Activated CD8-positive, alpha-beta memory T cell treated with anti-CD3 and anti-CD28 coated beads for 36 hours (primary cell): ENCODE results near the gene TRIM44. TPM values are rescaled to one million over a fixed set of nuclear protein-coding genes. Genes with fewer than 3 reads are reported as not detected.

ENCODE experiments used
- CTCF ChIA-PET: fragments of 350-600 bp; sonication (Branson Sonifier 250); formaldehyde crosslinking; loops from one replicate; lab custom pipeline; 2021; ENCODE audit warnings: antibody characterized with exemption; lab: Charles Lee
- POLR2A ChIA-PET: fragments of 350-600 bp; sonication (Branson Sonifier 250); formaldehyde crosslinking; loops from one replicate; lab custom pipeline; 2021; ENCODE audit warnings: antibody characterized with exemption; lab: Charles Lee
- total RNA-seq, 2 experiments: library from RNA; stranded (reverse); gene quantifications; one replicate each; pipeline ENCODE4 v1.2.3, GENCODE V29; 2021

Gene TRIM44, protein sequence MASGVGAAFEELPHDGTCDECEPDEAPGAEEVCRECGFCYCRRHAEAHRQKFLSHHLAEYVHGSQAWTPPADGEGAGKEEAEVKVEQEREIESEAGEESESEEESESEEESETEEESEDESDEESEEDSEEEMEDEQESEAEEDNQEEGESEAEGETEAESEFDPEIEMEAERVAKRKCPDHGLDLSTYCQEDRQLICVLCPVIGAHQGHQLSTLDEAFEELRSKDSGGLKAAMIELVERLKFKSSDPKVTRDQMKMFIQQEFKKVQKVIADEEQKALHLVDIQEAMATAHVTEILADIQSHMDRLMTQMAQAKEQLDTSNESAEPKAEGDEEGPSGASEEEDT
- total RNA-seq = 10 to 100 TPM; 32.2 to 37.3 TPM

DNA sequence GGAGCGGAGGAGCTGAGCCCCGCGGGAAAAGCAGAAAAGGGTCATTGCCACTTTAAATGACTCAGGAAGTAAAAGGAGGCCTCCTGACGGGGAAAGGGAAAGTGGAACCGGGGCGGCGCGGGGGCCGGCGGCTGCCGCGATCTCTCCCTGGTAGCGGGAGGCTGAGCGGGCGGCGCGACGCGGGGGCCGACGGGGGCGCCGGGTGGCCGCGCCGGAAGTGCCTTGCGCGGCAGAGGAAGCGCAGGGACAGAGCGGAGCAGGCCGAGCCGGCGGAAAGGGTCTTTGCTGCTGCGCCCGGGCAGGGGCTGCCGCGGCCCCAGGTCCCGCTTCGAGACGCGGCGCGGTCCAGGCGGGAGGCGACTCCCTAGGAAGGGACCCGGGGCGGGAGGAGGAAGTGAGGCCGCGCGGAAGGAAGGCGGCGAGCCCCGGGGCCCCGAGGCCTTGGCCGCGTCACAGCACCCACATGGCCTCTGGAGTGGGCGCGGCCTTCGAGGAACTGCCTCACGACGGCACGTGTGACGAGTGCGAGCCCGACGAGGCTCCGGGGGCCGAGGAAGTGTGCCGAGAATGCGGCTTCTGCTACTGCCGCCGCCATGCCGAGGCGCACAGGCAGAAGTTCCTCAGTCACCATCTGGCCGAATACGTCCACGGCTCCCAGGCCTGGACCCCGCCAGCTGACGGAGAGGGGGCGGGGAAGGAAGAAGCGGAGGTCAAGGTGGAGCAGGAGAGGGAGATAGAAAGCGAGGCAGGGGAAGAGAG lies at the start of gene TRIM44:
TSS of gene TRIM44 (plus strand) at position 127 of the 759 bp plus-strand sequence. CDS start at position 464, 337 bp downstream.
- ChIA-PET CTCF (interaction anchor here (0.6 kb wide), 1 partner anchor 159 kb away, joined by 4 read pairs; no protein-coding TSS in a partner anchor), POLR2A (no interaction called here)

DNA sequence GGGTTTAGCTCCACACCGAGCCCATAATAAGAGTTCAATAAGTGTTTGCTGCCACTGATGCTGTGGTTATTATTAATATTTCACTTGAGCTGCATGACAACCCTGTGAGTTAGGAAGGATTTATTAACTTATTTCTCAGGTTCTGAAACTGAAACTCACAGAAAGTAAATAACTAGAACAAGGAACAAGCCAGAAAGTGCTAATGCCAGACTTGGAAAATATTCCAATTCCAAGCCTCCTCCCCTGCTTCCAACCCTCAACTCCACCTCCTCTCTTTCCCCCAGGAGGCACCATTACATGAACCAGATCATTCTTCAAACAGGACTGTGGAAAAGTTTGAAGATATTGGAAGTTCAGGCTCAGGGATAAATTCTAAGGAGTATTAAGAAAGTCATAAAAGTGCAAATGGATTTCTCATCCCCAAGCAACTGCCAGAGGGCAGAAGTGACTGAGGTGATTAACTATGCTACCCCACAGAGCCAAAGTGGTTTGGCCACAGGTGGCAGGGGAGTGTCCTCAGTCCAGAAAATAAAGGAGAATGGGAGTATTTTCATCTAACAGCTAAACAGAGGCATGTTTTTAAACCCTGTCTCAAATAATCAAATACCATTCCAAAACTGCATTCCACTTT lies 47.5 kb upstream of the TRIM44 start:
- CTCF ChIA-PET = interaction anchor here (0.6 to 1.1 kb wide), 2 partner anchors 207 to 651 kb away, joined by 3 to 4 read pairs; no protein-coding TSS in a partner anchor

DNA sequence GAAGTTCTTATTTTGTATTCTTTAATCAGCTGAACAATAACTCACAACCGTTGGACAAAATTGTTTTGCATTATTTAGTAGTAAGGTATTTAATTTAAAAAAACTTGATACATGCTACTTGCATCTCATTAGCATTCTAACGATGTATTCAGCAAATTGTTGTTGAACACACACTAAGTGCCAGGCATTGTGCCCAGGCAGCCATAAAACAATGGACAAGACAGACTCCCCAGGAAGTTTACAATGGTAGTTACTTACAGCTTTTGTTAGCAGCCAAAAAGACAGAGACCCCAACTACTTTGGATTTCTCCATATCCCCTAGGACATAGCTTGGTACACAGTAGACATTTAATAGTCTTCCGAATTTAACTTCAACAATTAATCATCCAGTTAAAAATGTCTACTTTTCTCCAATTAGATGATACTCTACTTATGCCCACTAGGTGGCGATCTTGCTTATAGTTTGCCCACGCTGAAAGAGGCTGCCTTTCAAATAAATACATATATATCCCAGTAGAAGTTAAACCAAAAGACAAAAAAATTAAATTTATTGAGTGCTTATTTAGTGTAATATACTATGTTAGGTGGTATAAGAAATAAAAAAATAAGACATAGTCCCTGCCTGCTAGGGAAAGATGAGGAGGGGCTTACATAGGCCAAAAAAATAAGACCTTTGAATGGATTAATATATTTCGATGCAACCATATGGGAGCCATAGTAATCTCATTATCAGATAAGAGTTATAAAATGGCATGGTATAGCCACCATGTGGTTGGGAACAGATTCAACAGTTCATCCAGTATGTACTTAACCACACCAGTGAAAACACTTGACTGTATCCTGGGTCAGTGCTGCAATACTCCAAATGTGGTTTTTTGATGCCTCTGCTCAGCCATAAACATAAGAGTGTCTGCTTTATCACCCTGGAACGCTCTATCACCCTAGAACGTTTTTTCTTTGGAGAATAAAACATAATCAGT lies 46.4 kb upstream of the TRIM44 start:
- POLR2A ChIA-PET = no interaction called here

More for the DNA sequence above, 47.5 kb upstream of the TRIM44 start:
- POLR2A ChIA-PET = no interaction called here

DNA sequence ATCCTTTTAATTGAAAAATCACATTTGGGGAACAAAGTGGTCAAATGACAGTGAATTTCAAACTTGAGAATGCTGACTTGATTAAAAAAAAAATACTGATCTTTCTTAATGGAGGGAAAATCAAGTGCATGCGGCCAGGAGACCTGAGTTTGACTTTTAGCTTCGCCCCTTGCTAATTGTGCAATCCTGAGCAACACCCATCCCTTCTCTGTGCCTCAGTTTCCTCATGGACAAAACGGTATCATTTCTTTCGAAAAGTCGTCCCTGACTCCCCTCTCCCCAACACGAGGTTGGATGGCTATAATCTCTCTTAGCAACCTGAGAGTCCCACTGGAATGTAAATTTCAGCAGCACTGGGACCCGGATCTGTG lies 45.3 kb upstream of the TRIM44 start:
- POLR2A ChIA-PET = no interaction called here

More for the DNA sequence above, 46.4 kb upstream of the TRIM44 start:
- CTCF ChIA-PET = no interaction called here

DNA sequence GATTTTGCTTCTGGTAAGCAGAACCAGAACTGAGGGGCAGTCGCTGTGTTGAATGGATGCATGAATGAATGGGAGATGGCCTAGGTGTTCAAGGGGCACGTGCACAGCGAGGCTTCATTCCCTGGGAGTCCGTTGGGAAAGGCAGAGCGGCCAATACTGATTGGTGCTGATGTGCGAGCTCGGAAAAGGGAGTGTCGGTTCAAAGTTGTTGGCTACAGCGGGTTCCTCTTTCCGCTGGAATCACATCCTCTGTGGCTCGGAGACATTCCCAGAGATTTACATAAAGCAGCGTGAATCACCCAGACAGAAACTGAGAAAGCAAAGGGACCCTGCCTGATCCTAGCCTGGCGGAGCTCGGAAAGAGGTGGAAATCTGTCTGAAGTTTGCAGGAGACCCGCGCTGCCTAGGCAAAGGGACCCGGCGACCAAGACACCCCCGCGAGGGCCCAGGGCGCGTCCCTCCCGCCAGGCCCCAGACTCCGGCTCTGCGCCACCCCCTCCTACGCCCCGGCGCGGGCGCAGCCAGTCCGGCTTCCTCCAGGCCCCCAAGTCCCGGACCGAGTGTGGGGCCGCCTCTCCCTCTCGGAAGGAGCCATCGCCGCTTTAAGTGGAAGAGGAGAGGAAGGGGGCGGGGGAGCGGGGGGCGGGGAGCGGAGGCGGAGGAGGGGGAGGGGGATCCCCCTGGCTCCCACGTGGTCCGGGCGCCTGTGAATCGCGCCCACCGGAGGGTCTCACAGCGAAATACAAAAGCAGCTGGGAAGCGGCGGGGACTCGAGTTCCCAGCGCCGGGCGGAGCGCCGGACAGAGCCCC lies 44.7 kb upstream of the TRIM44 start, which contains the start of gene FJX1:
TSS of gene FJX1 (plus strand) at position 774 of the 810 bp plus-strand sequence. CDS start 177 bp downstream, outside the sequence.
- ChIA-PET POLR2A (no interaction called here), CTCF (interaction anchor here (1.1 to 1.2 kb wide), 3 partner anchors 205 to 649 kb away, joined by 3 read pairs; no protein-coding TSS in a partner anchor)

More for the DNA sequence above, 45.3 kb upstream of the TRIM44 start:
- CTCF ChIA-PET = interaction anchor here (1.1 to 1.2 kb wide), 3 partner anchors 205 to 649 kb away, joined by 3 read pairs; no protein-coding TSS in a partner anchor

DNA sequence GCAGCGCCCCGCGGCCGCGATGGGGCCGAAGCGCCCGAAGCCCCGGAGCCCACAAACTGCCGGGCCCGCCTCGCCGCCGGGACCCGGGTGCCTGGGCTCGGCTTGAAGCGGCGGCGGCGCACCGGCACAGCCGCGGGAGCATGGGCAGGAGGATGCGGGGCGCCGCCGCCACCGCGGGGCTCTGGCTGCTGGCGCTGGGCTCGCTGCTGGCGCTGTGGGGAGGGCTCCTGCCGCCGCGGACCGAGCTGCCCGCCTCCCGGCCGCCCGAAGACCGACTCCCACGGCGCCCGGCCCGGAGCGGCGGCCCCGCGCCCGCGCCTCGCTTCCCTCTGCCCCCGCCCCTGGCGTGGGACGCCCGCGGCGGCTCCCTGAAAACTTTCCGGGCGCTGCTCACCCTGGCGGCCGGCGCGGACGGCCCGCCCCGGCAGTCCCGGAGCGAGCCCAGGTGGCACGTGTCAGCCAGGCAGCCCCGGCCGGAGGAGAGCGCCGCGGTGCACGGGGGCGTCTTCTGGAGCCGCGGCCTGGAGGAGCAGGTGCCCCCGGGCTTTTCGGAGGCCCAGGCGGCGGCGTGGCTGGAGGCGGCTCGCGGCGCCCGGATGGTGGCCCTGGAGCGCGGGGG lies 44.0 kb upstream of the TRIM44 start:
- POLR2A ChIA-PET = no interaction called here
- CTCF ChIA-PET = interaction anchor here (1.1 to 1.2 kb wide), 2 partner anchors 203 to 204 kb away, joined by 3 read pairs; no protein-coding TSS in a partner anchor

DNA sequence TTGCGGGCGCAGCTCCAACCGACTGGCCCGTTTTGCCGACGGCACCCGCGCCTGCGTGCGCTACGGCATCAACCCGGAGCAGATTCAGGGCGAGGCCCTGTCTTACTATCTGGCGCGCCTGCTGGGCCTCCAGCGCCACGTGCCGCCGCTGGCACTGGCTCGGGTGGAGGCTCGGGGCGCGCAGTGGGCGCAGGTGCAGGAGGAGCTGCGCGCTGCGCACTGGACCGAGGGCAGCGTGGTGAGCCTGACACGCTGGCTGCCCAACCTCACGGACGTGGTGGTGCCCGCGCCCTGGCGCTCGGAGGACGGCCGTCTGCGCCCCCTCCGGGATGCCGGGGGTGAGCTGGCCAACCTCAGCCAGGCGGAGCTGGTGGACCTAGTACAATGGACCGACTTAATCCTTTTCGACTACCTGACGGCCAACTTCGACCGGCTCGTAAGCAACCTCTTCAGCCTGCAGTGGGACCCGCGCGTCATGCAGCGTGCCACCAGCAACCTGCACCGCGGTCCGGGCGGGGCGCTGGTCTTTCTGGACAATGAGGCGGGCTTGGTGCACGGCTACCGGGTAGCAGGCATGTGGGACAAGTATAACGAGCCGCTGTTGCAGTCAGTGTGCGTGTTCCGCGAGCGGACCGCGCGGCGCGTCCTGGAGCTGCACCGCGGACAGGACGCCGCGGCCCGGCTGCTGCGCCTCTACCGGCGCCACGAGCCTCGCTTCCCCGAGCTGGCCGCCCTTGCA lies 43.3 kb upstream of the TRIM44 start:
- ChIA-PET CTCF (interaction anchor here (1.0 to 1.2 kb wide), 3 partner anchors 8 to 646 kb away, joined by 3 to 4 read pairs (median 3); no protein-coding TSS in a partner anchor), POLR2A (no interaction called here)

DNA sequence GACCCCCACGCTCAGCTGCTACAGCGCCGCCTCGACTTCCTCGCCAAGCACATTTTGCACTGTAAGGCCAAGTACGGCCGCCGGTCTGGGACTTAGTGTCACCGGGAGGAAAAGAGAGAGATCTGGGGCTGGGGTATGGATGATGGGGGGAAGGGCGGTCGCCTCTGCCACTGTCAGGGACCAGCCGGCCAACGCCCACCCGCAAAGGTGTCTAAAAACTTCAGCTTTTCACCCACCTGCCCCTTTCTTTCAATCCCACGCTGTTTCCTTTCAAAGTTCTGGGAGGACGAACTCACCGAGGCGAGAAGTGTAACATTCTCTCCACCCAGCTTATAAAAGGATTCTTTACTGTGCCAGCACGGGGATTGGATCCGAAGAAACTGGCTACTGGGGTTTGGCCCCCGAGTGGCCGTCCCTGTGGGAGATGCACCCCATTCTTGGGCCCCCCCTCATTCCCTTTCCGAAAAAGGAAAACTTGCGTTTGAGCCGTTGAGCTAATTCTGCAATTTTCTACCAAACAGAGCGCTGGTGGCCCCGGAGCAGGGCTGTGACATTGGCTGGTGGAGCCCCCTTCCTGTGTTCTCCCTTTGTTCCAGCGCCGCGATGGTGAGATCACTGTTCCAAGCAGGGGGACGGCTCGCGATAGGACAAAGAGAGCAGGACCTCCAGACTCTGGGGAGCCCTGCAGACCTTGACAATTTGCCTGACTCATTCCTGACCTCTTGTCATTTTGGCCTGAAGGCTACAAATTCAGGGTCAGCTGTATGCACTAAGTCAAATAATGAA lies 42.5 kb upstream of the TRIM44 start:
- ChIA-PET CTCF (interaction anchor here (1.0 to 1.2 kb wide), 2 partner anchors 9 to 646 kb away, joined by 3 to 4 read pairs; no protein-coding TSS in a partner anchor), POLR2A (no interaction called here)

DNA sequence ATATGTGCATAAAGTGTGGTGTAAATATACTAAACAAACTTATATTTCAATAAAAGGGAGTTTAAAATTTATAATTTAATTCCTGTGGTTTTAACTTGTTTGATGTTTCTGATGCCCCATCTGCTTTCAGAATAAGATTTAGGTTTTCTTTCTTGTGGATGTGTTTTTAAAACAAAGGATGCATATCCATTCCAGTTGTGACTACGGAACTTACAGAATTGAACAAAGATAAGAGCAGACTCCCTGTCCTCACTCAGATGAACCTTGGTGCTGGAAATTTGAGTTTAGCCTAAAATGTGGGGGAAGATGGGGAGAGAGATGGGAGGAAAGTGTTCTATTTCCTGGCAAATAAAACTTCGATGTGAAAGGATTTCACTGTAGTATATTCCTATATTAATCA lies 41.8 kb upstream of the TRIM44 start:
- POLR2A ChIA-PET = no interaction called here
- CTCF ChIA-PET = no interaction called here

DNA sequence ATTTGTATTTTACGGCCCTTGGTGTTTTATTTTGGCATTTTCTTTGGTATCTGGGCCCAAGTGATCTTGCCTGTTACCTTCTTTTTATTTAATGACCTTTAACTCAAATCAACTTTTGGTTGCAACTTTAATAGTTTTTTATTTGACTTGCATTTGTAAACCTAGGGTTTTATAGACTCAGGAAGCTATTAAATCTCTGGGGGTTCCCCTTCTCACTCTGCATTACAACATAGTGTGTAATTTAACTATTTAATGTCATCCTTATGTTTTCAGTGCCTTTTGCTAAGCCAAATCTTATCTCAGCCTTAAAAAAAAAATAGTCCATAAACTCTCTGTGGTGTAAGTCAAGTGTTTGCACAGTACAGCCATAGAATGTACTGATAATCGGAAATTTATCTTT lies 41.0 kb upstream of the TRIM44 start:
- POLR2A ChIA-PET = no interaction called here
- CTCF ChIA-PET = no interaction called here

DNA sequence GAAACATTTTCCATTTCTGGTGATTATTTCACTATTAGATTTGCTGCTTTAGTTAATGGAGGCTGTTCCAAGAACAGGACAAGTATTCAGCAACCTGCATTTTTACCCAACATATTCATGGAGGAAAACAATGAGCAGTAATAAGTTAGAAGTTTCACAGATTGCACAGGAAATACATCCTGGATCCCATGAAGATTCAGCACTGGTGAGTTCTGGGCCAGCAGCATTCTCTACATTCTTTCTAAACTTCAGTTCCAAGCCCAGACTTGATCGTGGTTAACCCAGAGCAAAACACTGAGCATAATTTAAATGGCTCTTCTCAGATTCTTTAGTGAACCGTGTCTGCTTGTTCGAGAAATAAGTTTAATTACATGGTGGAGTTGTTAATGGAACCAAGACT lies 40.5 kb upstream of the TRIM44 start:
- ChIA-PET POLR2A (no interaction called here), CTCF (no interaction called here)

DNA sequence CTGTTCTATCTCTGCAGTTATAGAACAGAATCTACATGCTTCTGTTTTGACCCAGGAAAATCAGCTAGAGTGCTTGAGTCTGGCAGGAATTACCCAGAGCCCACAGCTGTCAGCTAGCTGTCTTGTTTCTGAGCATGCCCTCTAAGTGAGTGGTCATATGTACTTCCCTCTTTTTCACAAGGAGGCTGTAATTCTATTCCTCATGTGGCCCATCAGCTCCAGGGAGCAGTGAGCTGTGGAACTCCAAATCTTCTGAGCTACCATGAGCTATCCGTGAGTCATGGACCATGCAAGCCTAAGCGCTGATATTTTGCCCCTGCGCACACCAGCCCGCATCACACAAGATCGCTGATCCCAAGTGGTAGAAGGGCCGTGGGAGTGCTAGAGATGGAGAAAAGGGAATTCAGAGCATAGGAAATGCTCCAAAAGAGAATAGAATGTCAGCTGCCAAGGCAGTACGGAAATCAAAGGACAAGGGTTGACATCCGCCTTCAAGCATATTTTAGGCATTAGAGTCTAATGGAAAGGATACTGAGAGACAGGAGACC lies 38.9 kb upstream of the TRIM44 start:
- ChIA-PET POLR2A (no interaction called here), CTCF (no interaction called here)

DNA sequence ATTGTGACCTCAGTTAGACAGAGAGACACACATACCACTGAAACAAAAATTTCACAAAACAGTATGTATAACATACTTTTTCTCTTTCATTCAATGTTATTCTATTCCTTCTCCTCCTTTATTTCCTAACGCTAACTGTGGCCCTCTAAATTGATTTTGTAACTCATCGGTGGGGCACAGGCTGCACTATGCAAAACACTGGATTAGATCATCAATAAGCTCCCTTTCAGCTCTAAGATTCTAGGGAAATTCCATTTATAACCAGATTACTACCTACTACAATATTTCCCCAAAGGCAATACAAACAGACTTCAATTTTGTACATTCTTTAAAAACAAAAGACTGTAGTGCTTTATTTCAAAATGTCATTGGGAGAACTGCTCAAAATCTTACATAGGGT lies 38.3 kb upstream of the TRIM44 start:
- CTCF ChIA-PET = interaction anchor here (0.7 kb wide), 1 partner anchor 232 kb away, joined by 5 read pairs; no protein-coding TSS in a partner anchor
- POLR2A ChIA-PET = no interaction called here

DNA sequence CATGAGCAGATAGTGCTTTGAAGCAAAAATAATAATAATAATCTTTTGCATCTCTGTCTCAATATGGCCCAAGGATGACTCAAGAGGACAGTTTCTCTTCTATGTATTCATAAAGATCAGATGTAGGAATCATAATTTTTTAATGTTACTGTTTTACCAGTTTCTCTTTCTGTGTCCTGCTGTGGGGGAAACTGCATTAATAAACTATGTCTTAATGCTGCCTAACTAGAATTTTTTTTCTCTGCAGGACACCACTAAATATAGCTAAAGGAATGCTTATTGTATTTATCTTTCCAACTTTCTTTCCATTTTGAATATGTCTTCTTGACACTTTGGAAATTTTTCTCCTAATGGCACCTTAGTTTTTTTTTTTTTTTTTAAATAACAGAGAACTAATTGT lies 37.8 kb upstream of the TRIM44 start:
- ChIA-PET CTCF (interaction anchor here (0.7 kb wide), 1 partner anchor 232 kb away, joined by 5 read pairs; no protein-coding TSS in a partner anchor), POLR2A (no interaction called here)

DNA sequence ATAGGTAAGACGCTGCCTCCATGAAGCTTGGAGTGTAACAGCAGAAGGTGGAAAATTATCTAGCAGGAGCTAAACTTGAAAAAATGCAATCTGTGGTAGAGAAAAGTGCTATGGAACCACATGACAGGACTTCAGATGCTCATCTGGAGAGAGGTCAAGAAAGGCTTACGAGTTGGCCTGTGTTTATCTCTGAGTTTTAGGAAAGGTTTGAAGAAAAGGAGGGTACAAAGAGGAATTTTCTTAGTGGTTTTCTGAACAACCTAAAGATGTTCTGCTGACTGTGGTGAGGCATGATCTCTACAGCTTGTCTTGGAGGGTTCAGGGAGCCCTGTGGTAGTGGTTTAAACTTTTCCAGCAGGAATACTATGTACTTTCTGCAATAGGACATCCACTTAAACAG lies 36.1 kb upstream of the TRIM44 start:
- POLR2A ChIA-PET = no interaction called here
- CTCF ChIA-PET = no interaction called here
